NCI-H510A (cell line): ENCODE data around the gene RGS14.

Source experiments
- DNase-seq: peaks from one replicate; lab custom pipeline; 2025; lab: John Stamatoyannopoulos, UW

Gene RGS14

GRCh38 chr5:177357459-177358351 lies at the start of gene RGS14:
TSS of gene RGS14 (plus strand) at chr5:177357924. CDS start at chr5:177358025, 101 bp downstream.
- DNase-seq = peak; percentile 28

GRCh38 chr5:177308740-177309139 lies 49.0 kb upstream of the RGS14 start:
- DNase-seq = no peak

GRCh38 chr5:177309351-177310191 lies 48.2 kb upstream of the RGS14 start:
- DNase-seq = peak; percentile 43

GRCh38 chr5:177310332-177310731 lies 47.4 kb upstream of the RGS14 start:
- no peak for DNase-seq

- peak; percentile 35 for DNase-seq
Observed at GRCh38 chr5:177310757-177311391, 46.9 kb upstream of the RGS14 start.

GRCh38 chr5:177311392-177311722 lies 46.4 kb upstream of the RGS14 start:
- no peak for DNase-seq

- peak; percentile 89 for DNase-seq
Observed at GRCh38 chr5:177311723-177312648, 45.7 kb upstream of the RGS14 start, which contains the start of gene MXD3. TSS of gene MXD3 (minus strand) at chr5:177311898. CDS start at chr5:177311830, 68 bp downstream.

GRCh38 chr5:177312649-177313181 lies 45.0 kb upstream of the RGS14 start:
- DNase-seq = peak; percentile 21

- DNase-seq = no peak
Observed at GRCh38 chr5:177313561-177314259, 44.0 kb upstream of the RGS14 start.

GRCh38 chr5:177314376-177315342 lies 43.1 kb upstream of the RGS14 start:
- no peak for DNase-seq

- DNase-seq = no peak
Observed at GRCh38 chr5:177315411-177315810, 42.3 kb upstream of the RGS14 start.

- DNase-seq = no peak
Observed at GRCh38 chr5:177316005-177316404, 41.7 kb upstream of the RGS14 start.

- DNase-seq = no peak
Observed at GRCh38 chr5:177317959-177318377, 39.8 kb upstream of the RGS14 start.

- no peak for DNase-seq
Observed at GRCh38 chr5:177319913-177320588, 37.7 kb upstream of the RGS14 start.

- DNase-seq = no peak
Observed at GRCh38 chr5:177320879-177321278, 36.8 kb upstream of the RGS14 start.

- no peak for DNase-seq
Observed at GRCh38 chr5:177325868-177326381, 31.8 kb upstream of the RGS14 start.

GRCh38 chr5:177327539-177328522 lies 29.9 kb upstream of the RGS14 start:
- no peak for DNase-seq
